GM12891 (cell line): Measurements from ENCODE around the gene TBC1D20.
A peak's percentile ranks its signal among the peaks of the same experiment; 100 is the strongest.
"Not testable (repeated sequence)": the region's sequence is repeated elsewhere in the genome, so short reads cannot be mapped to it uniquely, and the experiment has no call there.

Experiments
- DNase-seq: peaks from one replicate; pipeline ENCODE4 v3.0.0; 2011; ENCODE audit warnings: low spot score; ENCODE audit not compliant: insufficient read length
- FAIRE-seq: peaks from 2 replicates; lab custom pipeline; 2011; peaks lifted over from hg19 to GRCh38; lab: Jason Lieb, UNC
- PAX5 ChIP-seq: IDR thresholded peaks from 2 replicates; pipeline ENCODE4 v1.6.1; 2011; ENCODE audit warnings: low read length, moderate library complexity, mild to moderate bottlenecking; ENCODE audit not compliant: insufficient read depth, severe bottlenecking
- POLR2A ChIP-seq: IDR thresholded peaks from 2 replicates; pipeline ENCODE4 v1.6.1; 2011; ENCODE audit warnings: low read depth, low read length, control low read depth
- POLR2AphosphoS5 ChIP-seq: IDR thresholded peaks from 2 replicates; pipeline ENCODE4 v1.6.1; 2011; ENCODE audit warnings: low read depth, low read length, control low read depth
- POU2F2 ChIP-seq: IDR thresholded peaks from 2 replicates; pipeline ENCODE4 v1.6.1; 2011; ENCODE audit warnings: low read depth, mild to moderate bottlenecking, control low read depth, low read length, moderate library complexity
- SPI1 ChIP-seq: IDR thresholded peaks from 2 replicates; pipeline ENCODE4 v1.6.1; 2011; ENCODE audit warnings: low read depth, low read length, control low read depth
- TAF1 ChIP-seq: IDR thresholded peaks from 2 replicates; pipeline ENCODE4 v1.6.1; 2011; ENCODE audit warnings: low read depth, low read length, control low read depth

TBC1D20 gene

DNA sequence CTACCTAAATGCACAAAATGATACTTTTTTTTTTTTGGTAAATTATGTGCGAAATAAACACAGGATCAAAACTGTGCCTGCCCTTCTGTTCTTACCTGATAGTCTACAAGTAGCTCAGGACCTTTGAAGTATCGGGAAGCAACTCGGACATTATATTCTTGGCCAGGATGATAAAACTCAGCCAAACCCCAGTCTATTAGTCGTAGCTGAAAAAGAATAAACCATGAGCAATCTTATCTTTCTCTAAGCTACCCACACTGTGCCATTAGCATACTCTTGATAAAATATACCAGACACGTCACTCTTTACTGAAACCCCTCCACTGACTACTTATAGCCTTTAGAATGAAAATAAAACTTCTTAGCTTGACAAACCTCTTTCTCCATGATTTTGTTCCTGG lies 29.8 kb upstream of the TBC1D20 start:
- no peak for FAIRE-seq
- DNase-seq = no peak
- no peak for TF ChIP-seq POLR2A
- no peak for TF ChIP-seq POLR2AphosphoS5
- TF ChIP-seq PAX5 = no peak
- no peak for TF ChIP-seq POU2F2
- no peak for TF ChIP-seq SPI1
- TF ChIP-seq TAF1 = no peak

DNA sequence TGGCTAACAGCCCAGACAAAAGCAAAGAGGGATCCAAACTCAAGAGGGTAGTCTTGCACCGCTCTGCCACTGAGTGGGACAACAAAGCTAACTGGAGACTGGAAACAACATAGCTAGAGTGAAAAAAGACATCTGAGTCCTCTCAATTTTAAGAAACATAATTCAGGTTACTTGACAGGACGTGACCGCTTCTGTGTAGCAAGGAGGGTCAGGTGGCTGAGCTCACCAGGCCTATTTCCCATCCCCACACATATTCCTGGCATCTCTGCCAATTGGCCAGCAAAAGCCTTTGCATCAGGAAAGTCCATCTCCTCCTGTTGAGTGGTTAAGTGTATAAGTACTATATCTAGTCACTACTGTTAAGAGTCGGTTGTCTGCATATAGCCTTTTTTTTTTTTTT lies 25.3 kb upstream of the TBC1D20 start:
- FAIRE-seq (no peak), DNase-seq (no peak)
- TF ChIP-seq TAF1 (no peak), POU2F2 (no peak), POLR2A (no peak), SPI1 (no peak), POLR2AphosphoS5 (no peak), PAX5 (no peak)

DNA sequence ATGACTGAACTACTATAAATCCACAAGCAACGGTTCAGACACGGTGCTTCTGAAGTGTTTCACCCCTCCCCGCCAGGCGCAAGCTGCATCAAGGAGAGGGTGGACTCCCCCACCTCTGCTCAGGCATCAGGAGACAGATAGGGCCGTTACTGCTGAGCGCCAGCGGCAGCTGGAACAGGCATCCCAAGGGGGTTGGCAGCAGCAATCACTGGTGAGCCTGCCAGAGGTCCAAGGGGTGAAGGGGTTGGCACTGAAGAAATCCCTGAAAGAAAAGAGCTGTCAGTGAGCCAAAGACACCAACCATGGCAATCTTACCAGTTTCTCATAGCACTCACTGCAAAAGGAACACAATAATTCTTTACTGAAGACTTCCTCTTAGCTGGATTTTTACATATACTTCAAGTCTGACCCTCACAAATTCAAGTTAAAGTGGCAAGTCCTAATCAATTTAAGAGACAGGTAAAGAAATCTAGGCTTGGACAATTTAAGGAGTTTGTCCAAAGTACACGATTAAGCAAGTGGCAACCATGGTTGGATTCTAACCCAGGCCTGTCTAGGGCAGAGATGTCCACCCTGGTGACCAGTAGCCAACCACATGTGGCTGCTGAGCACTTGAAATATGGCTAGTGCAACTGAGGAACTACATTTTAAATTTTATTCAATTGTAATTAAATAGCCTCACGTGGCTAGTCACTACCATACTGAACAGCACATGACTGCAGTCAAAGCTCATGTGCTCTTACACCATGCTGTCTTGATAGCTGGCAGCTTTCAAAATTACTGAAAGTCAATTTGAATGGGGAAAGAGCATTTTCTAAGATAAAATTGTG lies 21.7 kb upstream of the TBC1D20 start:
- FAIRE-seq (no peak), DNase-seq (no peak)
- no peak for TF ChIP-seq POLR2AphosphoS5
- no peak for TF ChIP-seq POLR2A
- TF ChIP-seq SPI1 = no peak
- no peak for TF ChIP-seq PAX5
- TF ChIP-seq TAF1 = no peak
- TF ChIP-seq POU2F2 = no peak

DNA sequence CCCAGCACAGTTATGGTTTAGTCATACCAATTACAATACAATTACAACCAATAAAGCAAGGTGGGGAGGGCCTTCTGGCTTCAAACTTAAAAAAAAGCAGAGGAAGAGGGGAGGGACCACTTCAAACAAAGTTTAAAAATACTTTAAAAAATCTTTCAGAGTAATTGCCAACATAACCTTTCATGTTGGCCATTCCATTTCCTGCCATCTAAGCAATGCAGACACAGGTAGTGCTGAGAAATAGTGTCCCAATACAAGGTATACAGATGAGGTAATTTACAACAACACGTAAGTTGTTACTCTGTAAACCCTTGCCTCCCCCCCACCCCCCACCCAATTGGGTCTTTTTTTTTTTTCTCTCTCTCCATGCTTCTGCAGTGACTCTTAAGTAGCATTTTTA lies 18.8 kb upstream of the TBC1D20 start:
- DNase-seq (no peak), FAIRE-seq (no peak)
- TF ChIP-seq POLR2A = no peak
- TF ChIP-seq PAX5 = no peak
- TF ChIP-seq POLR2AphosphoS5 = no peak
- no peak for TF ChIP-seq TAF1
- TF ChIP-seq SPI1 = no peak
- TF ChIP-seq POU2F2 = no peak

DNA sequence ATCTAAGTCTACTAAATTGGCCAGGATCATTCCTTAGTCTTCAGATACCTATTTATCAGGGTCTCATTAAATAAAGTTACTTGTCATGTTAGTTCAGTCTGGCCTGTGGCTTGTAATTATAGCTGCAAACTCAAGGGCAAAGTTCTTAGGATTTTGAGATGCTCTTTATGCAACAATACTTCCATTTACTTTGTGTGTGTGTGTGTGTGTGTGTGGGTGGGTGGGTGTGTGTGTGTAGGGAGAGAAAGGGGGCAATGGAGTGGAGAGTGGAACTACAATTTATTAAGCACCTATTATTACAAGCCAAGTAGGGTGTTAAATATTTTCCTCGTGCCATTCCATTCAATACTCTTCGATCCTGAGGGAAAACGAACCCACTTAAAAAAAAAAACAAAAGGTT lies 17.7 kb upstream of the TBC1D20 start:
- no peak for TF ChIP-seq SPI1
- no peak for TF ChIP-seq TAF1
- TF ChIP-seq PAX5 = no peak
- no peak for TF ChIP-seq POLR2A
- no peak for TF ChIP-seq POU2F2
- TF ChIP-seq POLR2AphosphoS5 = no peak
- DNase-seq (no peak), FAIRE-seq (no peak)

DNA sequence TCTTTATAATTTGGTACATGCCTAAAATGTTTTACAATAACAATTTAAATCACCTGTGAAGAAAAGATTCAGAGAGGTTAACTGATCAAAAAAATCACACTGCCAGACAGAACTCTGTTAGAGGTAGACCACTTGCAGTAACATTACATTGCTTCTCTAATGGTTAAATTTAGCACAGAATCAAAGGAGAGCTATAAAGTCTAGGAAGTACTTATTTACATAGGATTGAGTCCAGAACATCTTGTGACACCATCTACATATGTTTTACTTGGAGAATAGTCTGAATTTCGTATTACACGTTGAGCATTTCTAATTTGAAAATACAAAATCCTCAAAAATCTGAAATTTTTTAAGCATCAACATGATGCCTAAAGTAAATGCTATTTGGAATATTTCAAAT lies 17.2 kb upstream of the TBC1D20 start:
- FAIRE-seq (peak; percentile 5), DNase-seq (no peak)
- no peak for TF ChIP-seq PAX5
- no peak for TF ChIP-seq TAF1
- TF ChIP-seq SPI1 = no peak
- TF ChIP-seq POLR2AphosphoS5 = no peak
- no peak for TF ChIP-seq POLR2A
- no peak for TF ChIP-seq POU2F2

DNA sequence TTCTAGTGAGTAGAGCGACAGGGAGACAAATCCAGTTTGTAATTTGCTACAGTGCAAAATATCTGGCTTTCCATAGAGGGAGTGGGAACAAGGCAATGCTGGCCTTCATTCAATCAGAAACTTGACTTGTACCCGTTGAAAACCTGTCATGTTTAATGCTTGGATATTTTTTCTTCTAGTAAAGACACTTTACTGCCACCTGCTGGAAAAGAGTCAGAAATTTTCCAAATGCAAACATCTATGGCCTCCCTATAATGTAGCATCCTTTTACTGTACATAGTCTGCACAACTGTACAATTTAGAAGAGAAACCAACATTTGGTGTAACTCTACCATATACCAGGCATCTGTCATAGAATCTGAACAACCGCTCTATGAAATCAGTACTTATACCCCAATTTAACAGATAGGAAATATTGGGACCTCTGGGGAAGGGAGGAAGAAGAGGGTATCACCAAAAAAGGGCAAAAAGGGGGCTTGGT lies 16.7 kb upstream of the TBC1D20 start:
- FAIRE-seq = peak; percentile 79
- DNase-seq = peak; percentile 25
- TF ChIP-seq TAF1 (no peak), POLR2A (no peak), SPI1 (no peak), POLR2AphosphoS5 (no peak), POU2F2 (no peak), PAX5 (no peak)

DNA sequence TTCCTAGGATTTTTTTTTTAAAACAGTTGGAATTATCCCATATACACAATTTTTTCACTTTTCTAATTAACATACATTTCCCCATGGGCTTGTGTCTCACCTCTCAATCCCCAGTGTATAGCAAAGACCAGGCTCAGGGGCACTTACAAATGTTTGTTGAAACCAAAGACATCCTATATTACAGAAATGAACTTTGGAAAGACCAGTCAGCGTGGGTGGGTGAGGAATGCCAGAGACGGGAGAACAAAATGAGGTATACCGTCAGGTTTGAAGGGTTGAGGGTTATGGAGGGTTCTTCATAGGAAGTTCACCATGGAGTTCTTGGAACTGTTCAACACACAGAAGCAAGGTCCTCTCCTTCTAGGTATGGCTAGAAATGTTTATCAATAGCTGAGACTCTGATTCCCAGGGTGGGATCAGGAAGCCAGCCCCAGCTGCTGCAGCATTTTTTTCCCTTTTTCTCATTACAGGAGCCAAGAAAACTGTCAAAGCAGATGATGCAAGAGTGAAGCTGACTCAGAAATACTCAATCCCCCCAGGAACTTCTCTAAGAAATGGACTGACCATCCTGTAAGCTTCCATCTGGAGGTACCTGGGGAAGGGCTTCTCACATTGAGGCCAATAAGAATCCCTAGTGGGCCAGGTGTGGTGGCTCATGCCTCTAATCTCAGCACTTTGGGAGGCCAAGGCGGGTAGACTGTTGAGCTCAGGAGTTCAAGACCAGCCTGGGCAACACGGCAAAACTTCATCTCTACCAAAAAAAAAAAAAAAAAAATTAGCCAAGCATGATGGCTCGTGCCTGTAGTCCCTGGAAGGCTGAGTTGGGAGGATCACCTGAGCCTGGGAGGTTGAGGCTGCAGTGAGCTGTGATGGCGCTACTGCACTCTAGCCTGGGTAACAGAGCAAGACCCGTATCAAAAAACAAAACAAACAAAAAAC lies 15.9 kb upstream of the TBC1D20 start:
- no peak for FAIRE-seq
- no peak for DNase-seq
- no peak for TF ChIP-seq POU2F2
- TF ChIP-seq POLR2A = no peak
- no peak for TF ChIP-seq PAX5
- TF ChIP-seq SPI1 = no peak
- TF ChIP-seq POLR2AphosphoS5 = no peak
- TF ChIP-seq TAF1 = no peak

DNA sequence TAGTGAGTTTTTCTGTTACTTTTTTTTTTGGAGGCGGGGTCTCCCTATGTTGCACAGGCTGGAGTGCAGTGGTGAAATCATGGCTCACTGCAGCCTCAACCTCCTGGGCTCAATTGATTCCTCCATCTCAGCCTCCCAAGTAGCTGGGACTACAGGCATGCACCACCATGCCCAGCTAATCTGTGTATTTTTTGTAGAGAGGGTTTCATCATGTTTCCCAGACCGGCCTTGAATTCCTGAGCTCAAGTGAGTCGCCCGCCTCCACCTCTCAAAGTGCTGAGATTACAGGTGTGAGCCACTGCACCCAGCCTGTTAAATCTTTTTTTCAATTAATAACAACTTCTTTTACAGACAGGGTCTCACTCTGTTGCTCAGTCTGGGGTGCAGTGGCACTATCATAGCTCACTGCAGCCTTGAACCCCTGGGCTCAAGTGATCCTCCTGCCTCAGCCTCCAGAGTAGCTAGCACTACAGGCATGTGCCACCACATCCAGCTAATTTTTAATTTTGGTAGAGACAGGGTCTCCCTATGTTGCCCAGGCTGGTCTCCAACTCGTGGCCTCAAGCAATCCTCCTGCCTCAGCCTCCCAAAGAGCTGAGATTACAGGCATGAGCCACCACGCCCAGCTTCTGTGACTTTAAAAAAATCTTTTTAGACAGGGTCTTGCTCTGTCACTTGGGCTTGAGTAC lies 14.4 kb upstream of the TBC1D20 start:
- not testable (repeated sequence) for FAIRE-seq, DNase-seq
